GM12878 (cell line): Measurements from ENCODE around the gene PLTP. TPM values are rescaled to one million over a fixed set of nuclear protein-coding genes. Genes with fewer than 3 reads are reported as not detected.

Experiments used
- BACH1 ChIP-seq: fragments of 450-650 bp; IDR thresholded peaks from 2 replicates; pipeline ENCODE4 v1.6.1; 2017; ENCODE audit warnings: mild to moderate bottlenecking, borderline replicate concordance
- BHLHE40 ChIP-seq, 2 experiments: fragments of 450-650 bp in 1 of 2; IDR thresholded peaks; 2 replicates each; pipeline ENCODE4 v1.6.1; 2011 to 2017; ENCODE audit warnings: low read depth in 2 of 2, borderline replicate concordance in 1 of 2, improper control_type of control experiment in 1 of 2, low read length in 1 of 2, mild to moderate bottlenecking in 1 of 2
- E2F4 ChIP-seq: IDR thresholded peaks from 2 replicates; pipeline ENCODE4 v1.6.1; 2012; ENCODE audit warnings: low read depth, low read length, improper control_type of control experiment
- EGR1 ChIP-seq, 2 experiments: IDR thresholded peaks; 1 replicate in 1 of 2; 2 replicates in 1 of 2; pipeline ENCODE4 v1.6.1; 2011 to 2012; ENCODE audit warnings: low read depth in 2 of 2, low read length in 2 of 2, borderline replicate concordance in 1 of 2, mild to moderate bottlenecking in 1 of 2, moderate library complexity in 1 of 2
- ELK1 ChIP-seq: IDR thresholded peaks from 2 replicates; pipeline ENCODE4 v1.6.1; 2012; ENCODE audit warnings: low read depth, low read length, improper control_type of control experiment
- FOXK2 ChIP-seq: fragments of 450-650 bp; IDR thresholded peaks from 2 replicates; pipeline ENCODE4 v1.6.1; 2017; ENCODE audit warnings: mild to moderate bottlenecking, moderate library complexity
- HCFC1 ChIP-seq: fragments of 150-350 bp; IDR thresholded peaks from 2 replicates; pipeline ENCODE4 v1.6.1; 2014; ENCODE audit warnings: low read length
- LARP7 ChIP-seq: fragments of 450-650 bp; IDR thresholded peaks from 2 replicates; pipeline ENCODE4 v1.6.1; 2017; ENCODE audit warnings: mild to moderate bottlenecking
- PKNOX1 ChIP-seq: fragments of 450-650 bp; IDR thresholded peaks from 2 replicates; pipeline ENCODE4 v1.6.1; 2016; ENCODE audit warnings: mild to moderate bottlenecking
- PML ChIP-seq: IDR thresholded peaks from 2 replicates; pipeline ENCODE4 v1.6.1; 2012; ENCODE audit warnings: low read length, inconsistent platforms
- SKIL ChIP-seq: fragments of 450-650 bp; IDR thresholded peaks from 2 replicates; pipeline ENCODE4 v1.6.1; 2017; ENCODE audit warnings: mild to moderate bottlenecking, low read depth, inconsistent platforms; ENCODE audit not compliant: poor library complexity, severe bottlenecking
- YBX1 ChIP-seq: fragments of 450-650 bp; IDR thresholded peaks from 2 replicates; pipeline ENCODE4 v1.6.1; 2016; ENCODE audit warnings: antibody characterized with exemption
- ZNF207 ChIP-seq: fragments of 450-650 bp; IDR thresholded peaks from 2 replicates; pipeline ENCODE4 v1.6.1; 2014; ENCODE audit warnings: antibody characterized with exemption, mild to moderate bottlenecking, borderline replicate concordance
- polyA plus RNA-seq, 11 experiments: library from polyadenylated mRNA; depleted of rRNA in 4 of 11; unstranded in 6 of 11; stranded (reverse) in 5 of 11; fragments of >200 nt; fragmentation: Nextera tagmentation in 4 of 11; fragmentation: Illumina TruSeq in 1 of 11; extraction: Ambion mirVana in 4 of 11; extraction: Trizol in 1 of 11; gene quantifications; 1 replicate in 1 of 11; 2 replicates in 10 of 11; pipeline versions ENCODE4 v1.2.1 to v1.2.3, GENCODE V29; 2011 to 2016; ENCODE audit warnings: inconsistent platforms in 2 of 11, missing spikeins in 2 of 11, low read depth in 1 of 11
- total RNA-seq, 4 experiments: library from RNA; depleted of rRNA in 3 of 4; stranded (reverse); fragments of >200 nt in 3 of 4; fragmentation: Illumina TruSeq in 1 of 4; extraction: Trizol in 1 of 4; gene quantifications; 2 replicates each; pipeline versions ENCODE4 v1.2.1 to v1.2.3, GENCODE V29; 2013 to 2021
- TF ChIP-seq, protein P1 (sequence below): IDR thresholded peaks from 2 replicates; pipeline ENCODE4 v1.6.1; 2011; ENCODE audit warnings: borderline replicate concordance, low read depth, mild to moderate bottlenecking, moderate library complexity, low read length; ENCODE audit not compliant: insufficient read depth, poor library complexity, severe bottlenecking
- TF ChIP-seq, protein P2 (sequence below): fragments of 450-650 bp; IDR thresholded peaks from 2 replicates; pipeline ENCODE4 v1.6.1; 2017; ENCODE audit warnings: antibody characterized with exemption, mild to moderate bottlenecking, moderate library complexity

The PLTP gene
- total and polyA plus RNA-seq, 10 of the 15 experiments (the other 5 are each of a cell fraction or from before 2014, with no cell fraction given): 1.6 to 17.0 (median 7.6) TPM

GRCh38 chr20:45934586-45935415 is 22.8 kb upstream of the PLTP start, which contains the start of gene PCIF1 (continued):
- TF ChIP-seq SKIL: no peak
- TF ChIP-seq ZNF207: peak; percentile 67; the same call in 1 of the 2 replicates
- TF ChIP-seq LARP7: peak; percentile 100
- no peak for TF ChIP-seq YBX1
- TF ChIP-seq, protein P1, sequence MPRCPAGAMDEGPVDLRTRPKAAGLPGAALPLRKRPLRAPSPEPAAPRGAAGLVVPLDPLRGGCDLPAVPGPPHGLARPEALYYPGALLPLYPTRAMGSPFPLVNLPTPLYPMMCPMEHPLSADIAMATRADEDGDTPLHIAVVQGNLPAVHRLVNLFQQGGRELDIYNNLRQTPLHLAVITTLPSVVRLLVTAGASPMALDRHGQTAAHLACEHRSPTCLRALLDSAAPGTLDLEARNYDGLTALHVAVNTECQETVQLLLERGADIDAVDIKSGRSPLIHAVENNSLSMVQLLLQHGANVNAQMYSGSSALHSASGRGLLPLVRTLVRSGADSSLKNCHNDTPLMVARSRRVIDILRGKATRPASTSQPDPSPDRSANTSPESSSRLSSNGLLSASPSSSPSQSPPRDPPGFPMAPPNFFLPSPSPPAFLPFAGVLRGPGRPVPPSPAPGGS: peak; percentile 6
- TF ChIP-seq, protein P2, sequence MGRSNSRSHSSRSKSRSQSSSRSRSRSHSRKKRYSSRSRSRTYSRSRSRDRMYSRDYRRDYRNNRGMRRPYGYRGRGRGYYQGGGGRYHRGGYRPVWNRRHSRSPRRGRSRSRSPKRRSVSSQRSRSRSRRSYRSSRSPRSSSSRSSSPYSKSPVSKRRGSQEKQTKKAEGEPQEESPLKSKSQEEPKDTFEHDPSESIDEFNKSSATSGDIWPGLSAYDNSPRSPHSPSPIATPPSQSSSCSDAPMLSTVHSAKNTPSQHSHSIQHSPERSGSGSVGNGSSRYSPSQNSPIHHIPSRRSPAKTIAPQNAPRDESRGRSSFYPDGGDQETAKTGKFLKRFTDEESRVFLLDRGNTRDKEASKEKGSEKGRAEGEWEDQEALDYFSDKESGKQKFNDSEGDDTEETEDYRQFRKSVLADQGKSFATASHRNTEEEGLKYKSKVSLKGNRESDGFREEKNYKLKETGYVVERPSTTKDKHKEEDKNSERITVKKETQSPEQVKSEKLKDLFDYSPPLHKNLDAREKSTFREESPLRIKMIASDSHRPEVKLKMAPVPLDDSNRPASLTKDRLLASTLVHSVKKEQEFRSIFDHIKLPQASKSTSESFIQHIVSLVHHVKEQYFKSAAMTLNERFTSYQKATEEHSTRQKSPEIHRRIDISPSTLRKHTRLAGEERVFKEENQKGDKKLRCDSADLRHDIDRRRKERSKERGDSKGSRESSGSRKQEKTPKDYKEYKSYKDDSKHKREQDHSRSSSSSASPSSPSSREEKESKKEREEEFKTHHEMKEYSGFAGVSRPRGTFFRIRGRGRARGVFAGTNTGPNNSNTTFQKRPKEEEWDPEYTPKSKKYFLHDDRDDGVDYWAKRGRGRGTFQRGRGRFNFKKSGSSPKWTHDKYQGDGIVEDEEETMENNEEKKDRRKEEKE: no peak
- TF ChIP-seq BACH1: peak; percentile 89
- TF ChIP-seq PML: peak; percentile 94
- 0 out of 2 replicates have a peak, but pooled peaks have one; percentile 2 for TF ChIP-seq ELK1
- TF ChIP-seq HCFC1: peak; percentile 95
- TF ChIP-seq PKNOX1: peak; percentile 72; the same call in 1 of the 2 replicates
- peak in 1 of 2 experiments; percentile 80; a peak in 2 of 3 replicates for TF ChIP-seq EGR1 (IDR thresholded peaks at IDR 0.05; ENCODE audit: borderline replicate concordance in 1 of 2, low read depth in 2 of 2, low read length in 2 of 2)
- peak; percentile 73; the same call in 1 of the 2 replicates for TF ChIP-seq FOXK2
- TF ChIP-seq E2F4: 0 out of 2 replicates have a peak, but pooled peaks have one; percentile 9
- peak in 1 of 2 experiments; percentile 36; a peak in 1 of 4 replicates for TF ChIP-seq BHLHE40 (IDR thresholded peaks at IDR 0.05; ENCODE audit: borderline replicate concordance in 1 of 2, low read depth in 2 of 2, low read length in 1 of 2)
